NOMO-1 (cell line): Measurements from ENCODE around the gene SPDYE2.
"Not testable (repeated sequence)": the region's sequence is repeated elsewhere in the genome, so short reads cannot be mapped to it uniquely, and the experiment has no call there.

Experiments used
- DNase-seq, 2 experiments: peaks; one replicate each; lab custom pipeline; 2025; ENCODE audit not compliant: unreplicated experiment in 2 of 2; lab: John Stamatoyannopoulos, UW

Gene SPDYE2

DNA sequence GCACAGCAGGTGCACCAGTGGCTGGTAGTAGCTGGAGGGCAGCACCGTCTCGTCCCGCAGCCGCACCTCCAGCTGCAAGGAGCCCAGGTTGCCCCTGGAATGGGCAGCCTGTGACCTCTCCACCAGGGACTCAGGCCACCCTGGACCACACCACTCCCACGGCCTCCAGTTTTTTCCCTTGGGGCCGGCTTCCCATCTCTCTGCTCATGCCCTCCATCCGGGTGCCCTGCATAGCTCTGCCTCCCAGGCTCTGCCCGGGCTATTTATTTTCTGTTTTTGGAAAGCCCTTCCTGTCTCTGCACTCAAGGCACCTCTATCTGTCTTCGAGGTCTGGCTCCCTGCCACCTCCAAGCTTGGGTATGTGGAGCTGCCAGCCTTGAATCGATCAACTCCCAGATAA is 45.0 kb downstream of the SPDYE2 start:
- DNase-seq = not testable (repeated sequence)

DNA sequence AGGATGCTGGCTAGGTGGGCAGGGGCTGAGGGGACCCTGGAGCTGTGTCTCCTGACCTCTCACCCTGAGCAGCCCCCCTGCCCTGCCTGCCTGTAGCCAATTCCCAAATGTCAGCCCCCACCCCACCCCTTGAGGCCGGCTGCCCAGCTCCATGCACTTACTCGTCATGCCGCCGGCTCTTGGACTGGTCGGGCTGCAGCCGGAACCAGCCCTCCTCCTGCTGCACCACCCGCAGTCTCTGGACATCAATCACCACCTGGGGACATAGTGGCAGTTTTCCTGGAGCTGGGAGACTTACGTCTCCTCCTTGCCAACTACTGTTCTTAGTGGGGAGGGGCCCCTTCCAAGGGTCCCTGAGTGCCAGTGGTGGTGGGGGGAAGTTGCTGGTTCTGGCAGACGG is 48.7 kb downstream of the SPDYE2 start:
- DNase-seq = not testable (repeated sequence)

- not testable (repeated sequence) for DNase-seq
These were observed 51.3 kb downstream of the SPDYE2 start for GRCh38 chr7:102602317-102602716.

GRCh38 chr7:102604431-102605145 is 53.6 kb downstream of the SPDYE2 start:
- not testable (repeated sequence) for DNase-seq

- DNase-seq = not testable (repeated sequence)
These were observed 55.8 kb downstream of the SPDYE2 start for GRCh38 chr7:102606848-102607247.

- not testable (repeated sequence) for DNase-seq
These were observed 58.7 kb downstream of the SPDYE2 start for GRCh38 chr7:102609734-102610133.

- DNase-seq = not testable (repeated sequence)
These were observed 59.4 kb downstream of the SPDYE2 start for GRCh38 chr7:102610441-102610840.

GRCh38 chr7:102611013-102611674 is 60.1 kb downstream of the SPDYE2 start:
- DNase-seq = not testable (repeated sequence)

- DNase-seq = not testable (repeated sequence)
These were observed 60.8 kb downstream of the SPDYE2 start for GRCh38 chr7:102611675-102612325.
